ENCODE data around the gene GYPA. TPM values are rescaled to one million over a fixed set of nuclear protein-coding genes. Genes with fewer than 3 reads are reported as not detected.
"Not testable (repeated sequence)": the region's sequence is repeated elsewhere in the genome, so short reads cannot be mapped to it uniquely, and the experiment has no call there.

GYPA gene
- total RNA-seq, 1 experiment from 2014 or later, result not detected

DNA sequence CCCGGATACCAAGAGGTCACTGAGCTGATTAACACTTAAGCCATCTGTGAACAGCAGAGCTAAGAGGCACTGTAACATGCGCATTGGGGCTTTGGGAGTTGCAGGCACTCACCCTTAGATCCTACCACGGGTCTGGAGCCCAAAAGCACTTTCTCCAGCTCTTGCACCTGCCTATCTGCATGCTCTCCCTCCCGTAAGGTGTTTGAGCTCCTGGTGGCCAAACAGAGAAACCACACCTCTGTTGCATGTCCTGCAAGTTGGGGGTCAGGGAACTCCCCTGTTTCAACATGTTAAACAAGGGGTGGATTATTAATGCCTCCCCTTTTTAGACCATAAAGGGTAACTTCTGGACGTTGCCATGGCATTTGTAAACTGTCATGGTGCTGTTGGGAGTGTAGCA, 49.8 kb downstream of the GYPA start:
- Mint-ChIP-seq H3K27ac (ENCODE audit: low read depth, unreplicated experiment) (no peak overlapping the region), H3K36me3 (ENCODE audit: insufficient read depth, unreplicated experiment) (no peaks in the 10 kb centered on the region), H3K4me3 (ENCODE audit: unreplicated experiment) (no peak overlapping the region), H3K9me3 (ENCODE audit: unreplicated experiment) (no peaks in the 10 kb centered on the region), H3K4me1 (ENCODE audit: insufficient read depth, unreplicated experiment) (peaks cover 6% of the 10 kb centered on the region), H3K27me3 (ENCODE audit: insufficient read depth, unreplicated experiment) (no peaks in the 10 kb centered on the region)
- CTCF ChIA-PET, result interaction anchor here (0.5 kb wide), 1 partner anchor 52 kb away, joined by 3 read pairs; no protein-coding TSS in a partner anchor
- intact Hi-C loops (cut with micrococcal nuclease), result no loop called here
- POLR2A ChIA-PET, result no interaction called here
- no TSS peak for BruUV-seq (replicated peaks)
- DNase-seq (ENCODE audit: unreplicated experiment), result no peak
- TF ChIP-seq CTCF (IDR thresholded peaks at IDR 0.05; ENCODE audit: unreplicated experiment), result no peak

DNA sequence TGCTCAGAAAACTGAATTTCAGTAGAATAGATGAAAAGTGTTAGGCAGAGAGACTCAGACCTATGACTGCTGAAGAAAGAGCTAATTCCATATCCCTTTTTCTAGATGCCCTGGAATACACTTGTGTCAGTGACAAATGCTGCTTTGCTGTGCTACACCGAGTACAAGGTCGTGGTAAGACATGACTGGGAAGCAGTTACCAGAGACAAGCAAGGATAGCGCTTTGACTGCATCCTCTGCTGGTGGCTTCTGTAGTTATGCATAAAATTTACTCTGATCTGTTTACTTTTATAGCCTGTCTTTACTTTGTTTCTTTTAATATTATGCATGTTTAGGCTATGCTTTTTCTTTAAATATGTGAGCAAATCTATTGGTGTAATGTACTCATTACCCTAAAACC, 58.5 kb downstream of the GYPA start:
- intact Hi-C loops (cut with micrococcal nuclease); POLR2A ChIA-PET; H3K4me1 Mint-ChIP-seq (ENCODE audit: insufficient read depth, unreplicated experiment); H3K27ac Mint-ChIP-seq (ENCODE audit: low read depth, unreplicated experiment); H3K9me3 Mint-ChIP-seq (ENCODE audit: unreplicated experiment); DNase-seq (ENCODE audit: unreplicated experiment); H3K4me3 Mint-ChIP-seq (ENCODE audit: unreplicated experiment); BruUV-seq (replicated peaks); CTCF ChIA-PET; H3K27me3 Mint-ChIP-seq (ENCODE audit: insufficient read depth, unreplicated experiment); H3K36me3 Mint-ChIP-seq (ENCODE audit: insufficient read depth, unreplicated experiment): not testable (repeated sequence)

- H3K36me3 Mint-ChIP-seq (ENCODE audit: insufficient read depth, unreplicated experiment); intact Hi-C loops (cut with micrococcal nuclease); H3K27ac Mint-ChIP-seq (ENCODE audit: low read depth, unreplicated experiment); DNase-seq (ENCODE audit: unreplicated experiment); H3K4me3 Mint-ChIP-seq (ENCODE audit: unreplicated experiment); POLR2A ChIA-PET; H3K27me3 Mint-ChIP-seq (ENCODE audit: insufficient read depth, unreplicated experiment); BruUV-seq (replicated peaks); H3K4me1 Mint-ChIP-seq (ENCODE audit: insufficient read depth, unreplicated experiment); CTCF ChIA-PET; H3K9me3 Mint-ChIP-seq (ENCODE audit: unreplicated experiment): not testable (repeated sequence)
Measured at GRCh38 chr4:144080135-144080534, 60.4 kb downstream of the GYPA start.

GRCh38 chr4:144078746-144079145, 61.8 kb downstream of the GYPA start:
- POLR2A ChIA-PET; intact Hi-C loops (cut with micrococcal nuclease); H3K36me3 Mint-ChIP-seq (ENCODE audit: insufficient read depth, unreplicated experiment); H3K4me3 Mint-ChIP-seq (ENCODE audit: unreplicated experiment); BruUV-seq (replicated peaks); H3K27me3 Mint-ChIP-seq (ENCODE audit: insufficient read depth, unreplicated experiment); H3K9me3 Mint-ChIP-seq (ENCODE audit: unreplicated experiment); CTCF ChIA-PET; DNase-seq (ENCODE audit: unreplicated experiment); H3K27ac Mint-ChIP-seq (ENCODE audit: low read depth, unreplicated experiment); H3K4me1 Mint-ChIP-seq (ENCODE audit: insufficient read depth, unreplicated experiment): not testable (repeated sequence)

DNA sequence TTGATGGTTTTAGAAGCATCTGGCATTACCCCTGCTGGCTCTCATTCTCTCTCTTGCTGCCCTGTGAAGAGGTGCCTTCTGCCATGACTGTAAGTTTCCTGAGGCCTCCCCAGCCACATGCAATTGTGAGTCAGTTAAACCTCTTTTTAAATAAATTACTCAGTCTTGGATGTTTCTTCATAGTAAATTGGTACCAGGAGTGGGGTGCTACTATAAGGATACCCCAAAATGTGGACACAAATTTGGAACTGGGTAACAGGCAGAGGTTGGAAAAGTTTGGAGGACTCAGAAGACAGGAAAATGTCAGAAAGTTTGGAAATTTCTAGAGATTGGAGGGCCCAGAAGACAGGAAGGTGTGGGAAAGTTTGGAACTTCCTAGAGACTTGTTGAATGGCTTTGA, 79.0 kb downstream of the GYPA start:
- intact Hi-C loops (cut with micrococcal nuclease); H3K36me3 Mint-ChIP-seq (ENCODE audit: insufficient read depth, unreplicated experiment); H3K27ac Mint-ChIP-seq (ENCODE audit: low read depth, unreplicated experiment); H3K4me1 Mint-ChIP-seq (ENCODE audit: insufficient read depth, unreplicated experiment); BruUV-seq (replicated peaks); CTCF ChIA-PET; H3K4me3 Mint-ChIP-seq (ENCODE audit: unreplicated experiment); H3K9me3 Mint-ChIP-seq (ENCODE audit: unreplicated experiment); POLR2A ChIA-PET; H3K27me3 Mint-ChIP-seq (ENCODE audit: insufficient read depth, unreplicated experiment); DNase-seq (ENCODE audit: unreplicated experiment): not testable (repeated sequence)

DNA sequence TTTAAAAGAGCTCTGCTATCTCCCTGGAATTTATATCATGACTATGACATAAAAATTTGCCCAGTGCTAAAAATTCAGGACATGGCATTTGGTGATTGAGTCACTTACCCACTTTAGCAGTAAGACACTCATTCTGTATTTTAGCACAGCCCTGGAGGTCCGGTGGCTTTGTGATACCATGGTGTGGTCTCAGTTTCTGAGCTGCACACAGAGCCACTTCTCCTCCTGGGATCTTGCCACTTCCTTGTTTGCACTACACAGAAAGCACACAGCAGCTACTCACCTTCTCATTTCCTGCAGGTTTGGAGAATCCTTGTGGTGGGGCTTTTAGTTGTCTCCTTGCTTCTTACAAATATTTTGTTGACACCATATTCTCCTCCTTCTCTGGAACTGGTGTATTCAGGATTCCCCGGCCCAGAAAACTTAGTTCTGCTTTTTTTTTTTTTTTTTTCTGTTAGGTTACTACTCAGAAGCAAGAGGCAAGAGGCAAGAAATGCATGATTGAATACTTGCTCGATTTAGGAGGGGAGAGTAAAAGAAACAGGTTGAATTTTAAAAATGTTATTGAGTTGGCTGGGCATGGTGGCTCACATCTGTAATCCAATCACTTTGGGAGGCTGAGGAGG, 80.2 kb downstream of the GYPA start:
- CTCF ChIA-PET; H3K4me1 Mint-ChIP-seq (ENCODE audit: insufficient read depth, unreplicated experiment); POLR2A ChIA-PET; H3K9me3 Mint-ChIP-seq (ENCODE audit: unreplicated experiment); BruUV-seq (replicated peaks); H3K36me3 Mint-ChIP-seq (ENCODE audit: insufficient read depth, unreplicated experiment); DNase-seq (ENCODE audit: unreplicated experiment); H3K27me3 Mint-ChIP-seq (ENCODE audit: insufficient read depth, unreplicated experiment); H3K27ac Mint-ChIP-seq (ENCODE audit: low read depth, unreplicated experiment); H3K4me3 Mint-ChIP-seq (ENCODE audit: unreplicated experiment); intact Hi-C loops (cut with micrococcal nuclease): not testable (repeated sequence)

Other genes starting within 250 kb of the GYPA start
- not detected in 2 replicates for gene GYPE, start 235.2 kb downstream of the GYPA start, total RNA-seq (2022)
- gene GYPB, start 121.3 kb downstream of the GYPA start, total RNA-seq (2022), result not detected in 2 replicates

Data from MCF 10A (cell line).